Kidney (tissue), 14 donors: ENCODE measurements around the gene COL8A1. TPM values are rescaled to one million over a fixed set of nuclear protein-coding genes. Genes with fewer than 3 reads are reported as not detected.

Experiments used
- DNase-seq, 5 donors: peaks; one replicate each; pipeline ENCODE4 v3.0.0-alpha.2; 2013 to 2020
- FAIRE-seq: peaks from 2 replicates; lab custom pipeline; 2012; peaks lifted over from hg19 to GRCh38; lab: Jason Lieb, UNC
- H3K27ac ChIP-seq, 2 donors: one replicate each; pipeline ENCODE4 v1.7.0; 2013; ENCODE audit warnings: low read depth in 2 of 2, low read length in 2 of 2, inconsistent platforms in 1 of 2
- H3K27me3 ChIP-seq: one replicate; pipeline ENCODE4 v1.7.1; 2013; ENCODE audit warnings: low read length, inconsistent platforms; ENCODE audit not compliant: control insufficient read depth, insufficient read depth
- H3K36me3 ChIP-seq, 3 donors: one replicate each; pipeline versions ENCODE4 v1.7.0 to v1.7.1; 2013; ENCODE audit warnings: low read length in 3 of 3, control low read depth in 1 of 3, inconsistent platforms in 1 of 3; ENCODE audit not compliant: insufficient read depth in 3 of 3, control insufficient read depth in 2 of 3
- H3K4me1 ChIP-seq, 3 donors: one replicate each; pipeline versions ENCODE4 v1.7.0 to v1.7.1; 2013; ENCODE audit warnings: low read length in 3 of 3, inconsistent platforms in 1 of 3, low read depth in 1 of 3; ENCODE audit not compliant: control insufficient read depth in 2 of 3, insufficient read depth in 2 of 3
- H3K4me3 ChIP-seq, 3 donors: one replicate each; pipeline versions ENCODE4 v1.7.0 to v1.8.1; 2013; ENCODE audit warnings: low read length in 3 of 3, control low read depth in 1 of 3, inconsistent platforms in 1 of 3
- H3K9ac ChIP-seq, 3 donors: one replicate each; pipeline versions ENCODE4 v1.7.0 to v1.7.1; 2013; ENCODE audit warnings: low read length in 3 of 3, control low read depth in 1 of 3, inconsistent platforms in 1 of 3
- H3K9me3 ChIP-seq, 3 donors: one replicate each; pipeline versions ENCODE4 v1.7.0 to v1.7.1; 2013; ENCODE audit warnings: low read length in 3 of 3, control low read depth in 1 of 3, inconsistent platforms in 1 of 3; ENCODE audit not compliant: control insufficient read depth in 2 of 3, insufficient read depth in 1 of 3
- intact Hi-C: fragments of 100-400 bp; cut with DNase I; formaldehyde crosslinking; loops from one replicate; pipeline ENCODE4 v1.11.1; 2022
- polyA plus RNA-seq: library from polyadenylated mRNA; stranded (reverse); fragments of 350-450 nt; fragmentation: Illumina TruSeq; extraction: RNeasy Lipid Tissue Mini Kit (QIAGEN cat#74804); gene quantifications from one replicate; pipeline ENCODE4 v1.2.3, GENCODE V29; 2014; ENCODE audit warnings: low read depth, low replicate concordance; ENCODE audit not compliant: insufficient read depth
- total RNA-seq: library from RNA; stranded (reverse); fragmentation: NEBNext Ultra II Directional; extraction: Animal tissue kit (Norgen Biotek cat#: 25700); gene quantifications from one replicate; pipeline ENCODE4 v1.2.1, GENCODE V29; 2021
- TF ChIP-seq, protein P1 (sequence below): IDR thresholded peaks from 3 replicates; pipeline ENCODE4 v1.5.1; 2012; ENCODE audit warnings: mild to moderate bottlenecking, moderate library complexity, borderline replicate concordance; ENCODE audit not compliant: insufficient read depth; ENCODE audit errors: extremely low read depth
- donor health status: control.
- donor health status: control.
- donor health status: control.
- donor health status: control.
- donor health status: control.
- donor health status: DM: yes; HTN: yes; CAD: no.
- donor health status: Normal renal cell carcinoma (clear cell type).

COL8A1 gene
- total and polyA plus RNA-seq, 2 donors from 2014 or later, result 3.6 to 24.2 TPM

DNA sequence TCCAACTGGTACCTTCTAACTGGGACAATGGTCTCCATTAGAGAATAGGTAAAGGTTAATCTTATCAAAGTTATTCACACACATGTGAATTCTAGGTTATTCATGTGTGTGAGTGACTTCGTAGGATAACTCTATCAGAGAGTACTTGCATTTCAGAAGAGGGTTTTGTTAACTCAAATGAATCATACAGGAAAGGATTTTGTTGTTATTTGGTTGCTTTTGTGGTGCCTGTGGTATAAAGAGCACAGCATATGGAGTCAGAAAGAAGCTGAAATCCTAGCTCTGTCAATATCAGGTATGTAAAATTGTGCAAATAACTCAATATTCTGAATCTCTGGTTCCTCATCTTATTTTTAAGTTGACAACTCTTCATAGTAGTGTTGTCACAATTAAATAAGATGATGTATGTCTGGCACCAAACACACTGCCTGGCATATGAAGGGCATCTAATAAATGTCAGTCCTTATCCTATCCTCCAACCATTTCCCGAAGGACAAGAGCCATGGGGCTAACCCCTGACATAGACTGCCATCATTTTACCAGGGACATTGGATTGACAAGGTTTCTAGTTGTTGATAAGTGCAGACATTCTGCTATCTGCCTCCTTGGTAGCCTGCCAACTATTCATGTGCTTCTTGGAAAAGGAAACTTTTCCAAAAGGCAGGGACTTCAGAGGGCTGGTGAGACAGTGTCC lies 130.6 kb downstream of the COL8A1 start:
- Histone ChIP-seq H3K9ac (no peak overlapping the region), H3K36me3 (no peaks in the 10 kb centered on the region), H3K27ac (no peak overlapping the region), H3K4me3 (no peak overlapping the region), H3K27me3 (no peaks in the 10 kb centered on the region), H3K9me3 (no peaks in the 10 kb centered on the region), H3K4me1 (no peaks in the 10 kb centered on the region)
- FAIRE-seq (no peak), DNase-seq (no peak)
- intact Hi-C loops, result no loop called here
- TF ChIP-seq, protein P1, sequence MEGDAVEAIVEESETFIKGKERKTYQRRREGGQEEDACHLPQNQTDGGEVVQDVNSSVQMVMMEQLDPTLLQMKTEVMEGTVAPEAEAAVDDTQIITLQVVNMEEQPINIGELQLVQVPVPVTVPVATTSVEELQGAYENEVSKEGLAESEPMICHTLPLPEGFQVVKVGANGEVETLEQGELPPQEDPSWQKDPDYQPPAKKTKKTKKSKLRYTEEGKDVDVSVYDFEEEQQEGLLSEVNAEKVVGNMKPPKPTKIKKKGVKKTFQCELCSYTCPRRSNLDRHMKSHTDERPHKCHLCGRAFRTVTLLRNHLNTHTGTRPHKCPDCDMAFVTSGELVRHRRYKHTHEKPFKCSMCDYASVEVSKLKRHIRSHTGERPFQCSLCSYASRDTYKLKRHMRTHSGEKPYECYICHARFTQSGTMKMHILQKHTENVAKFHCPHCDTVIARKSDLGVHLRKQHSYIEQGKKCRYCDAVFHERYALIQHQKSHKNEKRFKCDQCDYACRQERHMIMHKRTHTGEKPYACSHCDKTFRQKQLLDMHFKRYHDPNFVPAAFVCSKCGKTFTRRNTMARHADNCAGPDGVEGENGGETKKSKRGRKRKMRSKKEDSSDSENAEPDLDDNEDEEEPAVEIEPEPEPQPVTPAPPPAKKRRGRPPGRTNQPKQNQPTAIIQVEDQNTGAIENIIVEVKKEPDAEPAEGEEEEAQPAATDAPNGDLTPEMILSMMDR, result no peak

DNA sequence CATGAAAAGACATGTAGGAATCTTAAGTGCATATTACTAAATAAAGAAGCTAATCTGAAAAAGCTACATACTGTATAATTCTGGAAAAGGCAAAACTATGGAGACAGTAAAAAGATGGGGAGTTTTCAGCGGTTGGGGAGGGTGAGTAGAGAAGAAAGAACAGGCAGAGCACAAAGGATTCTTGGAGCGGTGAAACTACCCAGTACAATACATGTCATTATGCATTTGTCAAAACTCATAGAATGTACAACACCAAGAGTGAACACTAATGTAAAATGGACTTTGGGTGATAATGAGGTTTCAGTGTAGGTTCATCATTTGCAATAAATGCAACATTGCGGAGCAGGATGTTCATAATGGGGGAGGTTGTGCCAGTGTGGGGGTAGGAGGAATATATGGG lies 133.8 kb downstream of the COL8A1 start:
- Histone ChIP-seq H3K4me3 (no peak overlapping the region), H3K27me3 (no peaks in the 10 kb centered on the region), H3K4me1 (no peaks in the 10 kb centered on the region), H3K9ac (no peak overlapping the region), H3K36me3 (no peaks in the 10 kb centered on the region), H3K27ac (no peak overlapping the region), H3K9me3 (no peaks in the 10 kb centered on the region)
- TF ChIP-seq, protein P1, result no peak
- FAIRE-seq (no peak), DNase-seq (no peak)
- intact Hi-C loops, result no loop called here

GRCh38 chr3:99772671-99773070 lies 134.3 kb downstream of the COL8A1 start:
- Histone ChIP-seq H3K9me3 (no peaks in the 10 kb centered on the region), H3K9ac (no peak overlapping the region), H3K27ac (no peak overlapping the region), H3K4me3 (no peak overlapping the region), H3K4me1 (no peaks in the 10 kb centered on the region), H3K36me3 (no peaks in the 10 kb centered on the region), H3K27me3 (no peaks in the 10 kb centered on the region)
- intact Hi-C loops, result no loop called here
- DNase-seq (no peak), FAIRE-seq (no peak)
- TF ChIP-seq, protein P1, result no peak

- no peak overlapping the region for H3K9ac ChIP-seq
- H3K9me3 ChIP-seq, result no peaks in the 10 kb centered on the region
- H3K4me1 ChIP-seq, result no peaks in the 10 kb centered on the region
- TF ChIP-seq, protein P1, result no peak
- no peaks in the 10 kb centered on the region for H3K27me3 ChIP-seq
- FAIRE-seq, result no peak
- intact Hi-C loops, result no loop called here
- no peak overlapping the region for H3K27ac ChIP-seq
- no peaks in the 10 kb centered on the region for H3K36me3 ChIP-seq
- H3K4me3 ChIP-seq, result no peak overlapping the region
- DNase-seq, result peak in 1 of 5 donors; percentile 28
Observed at GRCh38 chr3:99774467-99774866, 136.1 kb downstream of the COL8A1 start.
